GM12873 (cell line): ENCODE measurements around the gene EVX1.

Experiments used
- CTCF ChIP-seq: IDR thresholded peaks from 2 replicates; pipeline ENCODE4 v1.5.1; 2012; ENCODE audit warnings: low read depth, mild to moderate bottlenecking, moderate library complexity, low read length, control low read depth; ENCODE audit not compliant: insufficient read depth; ENCODE audit errors: missing control alignments

The EVX1 gene

GRCh38 chr7:27269455-27269854, 26.9 kb downstream of the EVX1 start:
- no peak for TF ChIP-seq CTCF

- TF ChIP-seq CTCF: no peak
These were observed 28.8 kb downstream of the EVX1 start for GRCh38 chr7:27271384-27271783.

- TF ChIP-seq CTCF: no peak
These were observed 35.0 kb downstream of the EVX1 start for GRCh38 chr7:27277628-27278027.

GRCh38 chr7:27283558-27283957, 41.0 kb downstream of the EVX1 start:
- no peak for TF ChIP-seq CTCF

- TF ChIP-seq CTCF: no peak
These were observed 52.6 kb downstream of the EVX1 start for GRCh38 chr7:27295236-27295635.

- no peak for TF ChIP-seq CTCF
These were observed 54.8 kb downstream of the EVX1 start for GRCh38 chr7:27297356-27297755.
